Natural killer cell (primary cell): ENCODE measurements around the gene IRF5. TPM values are rescaled to one million over a fixed set of nuclear protein-coding genes. Genes with fewer than 3 reads are reported as not detected.

Experiments used
- ATAC-seq, 3 donors: fragments of 150-1000 bp in 2 of 3; fragments of 200-7000 bp in 1 of 3; cut with Tn5 transposase; 1 replicate in 1 of 3; 2 replicates in 2 of 3; pipeline ENCODE4 v1.10.0; 2021; ENCODE audit warnings: mild to moderate bottlenecking in 2 of 3, moderate library complexity in 2 of 3
- DNase-seq, 2 donors: peaks; one replicate each; pipeline versions ENCODE4 v3.0.0 to v3.0.0-alpha.2; 2013 to 2021; ENCODE audit warnings: mixed read lengths in 1 of 2
- H3K27ac ChIP-seq: one replicate; pipeline ENCODE4 v1.5.1; 2013; ENCODE audit warnings: mild to moderate bottlenecking, low read length
- H3K27me3 ChIP-seq: one replicate; pipeline ENCODE4 v1.6.1; 2013; ENCODE audit warnings: low read length; ENCODE audit not compliant: control insufficient read depth, insufficient read depth
- H3K36me3 ChIP-seq: one replicate; pipeline ENCODE4 v1.6.1; 2013; ENCODE audit warnings: low read length; ENCODE audit not compliant: control insufficient read depth, insufficient read depth
- H3K4me1 ChIP-seq: one replicate; pipeline ENCODE4 v1.6.1; 2013; ENCODE audit warnings: low read length; ENCODE audit not compliant: control insufficient read depth, insufficient read depth
- H3K4me3 ChIP-seq: one replicate; pipeline ENCODE4 v1.5.1; 2013; ENCODE audit warnings: low read length
- H3K9me3 ChIP-seq: one replicate; pipeline ENCODE4 v1.6.1; 2013; ENCODE audit warnings: low read length; ENCODE audit not compliant: control insufficient read depth, insufficient read depth
- H3K27ac Mint-ChIP-seq, 2 donors: one replicate each; pipeline ENCODE4 v1.8.0; 2022; ENCODE audit warnings: mild to moderate bottlenecking in 2 of 2, mixed read lengths in 2 of 2, moderate library complexity in 1 of 2
- H3K27me3 Mint-ChIP-seq, 2 donors: one replicate each; pipeline ENCODE4 v1.8.0; 2022; ENCODE audit warnings: low read depth in 2 of 2, mixed read lengths in 2 of 2
- H3K36me3 Mint-ChIP-seq: one replicate; pipeline ENCODE4 v1.8.0; 2022; ENCODE audit warnings: mixed read lengths
- H3K4me1 Mint-ChIP-seq, 2 donors: one replicate each; pipeline ENCODE4 v1.8.0; 2022; ENCODE audit warnings: mixed read lengths in 2 of 2
- H3K4me3 Mint-ChIP-seq: one replicate; pipeline ENCODE4 v1.8.0; 2022; ENCODE audit warnings: mild to moderate bottlenecking, moderate library complexity, mixed read lengths
- H3K9me3 Mint-ChIP-seq, 2 donors: one replicate each; pipeline ENCODE4 v1.8.0; 2022; ENCODE audit warnings: mixed read lengths in 2 of 2
- CTCF ChIP-seq: fragments of 200-600 bp; IDR thresholded peaks from one replicate; pipeline ENCODE4 v1.8.0; 2022; ENCODE audit warnings: antibody characterized with exemption
- WGBS: methylation state at CpG from one replicate; pipeline ENCODE4 v1.1.7; 2013; ENCODE audit warnings: missing lambda C conversion rate; ENCODE audit not compliant: insufficient coverage; 5-methylcytosine and 5-hydroxymethylcytosine counted together
- intact Hi-C: fragments of 100-400 bp; cut with micrococcal nuclease; formaldehyde crosslinking; loops from one replicate; pipeline ENCODE4 v1.14.2; 2022
- total RNA-seq, 4 donors: library from RNA; stranded (reverse); fragments of 120-200 nt in 1 of 4; gene quantifications; one replicate each; pipeline versions ENCODE4 v1.2.3 to v1.2.4, GENCODE V29; 2013 to 2022

The IRF5 gene
- total RNA-seq, 3 donors from 2014 or later (not counting 1 experiment from before 2014, with no cell fraction given) = 13.0 to 20.2 (median 19.5) TPM

- TF ChIP-seq CTCF = no peak
Measured at GRCh38 chr7:128928159-128928813, 9.4 kb upstream of the IRF5 start.

GRCh38 chr7:128928882-128929788, 8.6 kb upstream of the IRF5 start:
- peaks cover 18% of the 10 kb centered on the region for H3K4me1 ChIP-seq
- H3K4me3 ChIP-seq = no peak overlapping the region
- ATAC-seq = no peak
- Mint-ChIP-seq H3K9me3 (no peaks in the 10 kb centered on the region), H3K4me1 (peaks cover 11 to 12% of the 10 kb centered on the region in 2 donors), H3K36me3 (no peaks in the 10 kb centered on the region), H3K27ac (no peak overlapping the region), H3K4me3 (no peak overlapping the region), H3K27me3 (peaks cover 0 to 5% of the 10 kb centered on the region in 2 donors)
- no peaks in the 10 kb centered on the region for H3K36me3 ChIP-seq
- intact Hi-C loops = no loop called here
- 87% methylated on average over 14 of the region's 14 CpGs for WGBS
- TF ChIP-seq CTCF = no peak
- H3K27ac ChIP-seq = no peak overlapping the region
- no peaks in the 10 kb centered on the region for H3K27me3 ChIP-seq
- no peaks in the 10 kb centered on the region for H3K9me3 ChIP-seq
- DNase-seq = no peak

More at GRCh38 chr7:128928159-128928813, 9.4 kb upstream of the IRF5 start:
- no peak overlapping the region for H3K4me3 Mint-ChIP-seq
- Histone ChIP-seq H3K9me3 (no peaks in the 10 kb centered on the region), H3K4me3 (no peak overlapping the region), H3K27ac (no peak overlapping the region), H3K27me3 (no peaks in the 10 kb centered on the region), H3K36me3 (no peaks in the 10 kb centered on the region), H3K4me1 (peaks cover 10% of the 10 kb centered on the region)
- ATAC-seq = no peak
- no peak overlapping the region for H3K27ac Mint-ChIP-seq
- H3K4me1 Mint-ChIP-seq = peaks cover 7% of the 10 kb centered on the region in 2 donors
- DNase-seq = no peak
- no peaks in the 10 kb centered on the region for H3K9me3 Mint-ChIP-seq
- H3K27me3 Mint-ChIP-seq = peaks cover 0 to 5% of the 10 kb centered on the region in 2 donors
- 97% methylated on average over 8 of the region's 8 CpGs for WGBS
- intact Hi-C loops = no loop called here
- no peaks in the 10 kb centered on the region for H3K36me3 Mint-ChIP-seq

- Histone ChIP-seq H3K4me3 (no peak overlapping the region), H3K27ac (no peak overlapping the region), H3K36me3 (no peaks in the 10 kb centered on the region), H3K9me3 (no peaks in the 10 kb centered on the region), H3K4me1 (peaks cover 24% of the 10 kb centered on the region), H3K27me3 (no peaks in the 10 kb centered on the region)
- DNase-seq (no peak), ATAC-seq (no peak)
- Mint-ChIP-seq H3K9me3 (no peaks in the 10 kb centered on the region), H3K36me3 (no peaks in the 10 kb centered on the region), H3K4me1 (peaks cover 11 to 12% of the 10 kb centered on the region in 2 donors), H3K27me3 (peaks cover 0 to 5% of the 10 kb centered on the region in 2 donors), H3K27ac (no peak overlapping the region), H3K4me3 (no peak overlapping the region)
- TF ChIP-seq CTCF = no peak
- WGBS = 96% methylated on average over 18 of the region's 18 CpGs
- intact Hi-C loops = no loop called here
Measured at GRCh38 chr7:128931190-128931798, 6.4 kb upstream of the IRF5 start.
